ENCODE measurements around the gene ZNF878.

- TF ChIP-seq CTCF (conservative IDR thresholded peaks at IDR 0.05 in 1 of 2, IDR thresholded peaks at IDR 0.05 in 1 of 2; ENCODE audit: extremely low read depth in 1 of 2, insufficient read depth in 1 of 2, low read depth in 1 of 2, low read length in 2 of 2): no peak
- no peak for TF ChIP-seq EZH2 (IDR thresholded peaks at IDR 0.05; ENCODE audit: borderline replicate concordance, low read length)
These were observed at the start of gene ZNF878 for GRCh38 chr19:12052497-12053169.

Data from mammary epithelial cell (primary cell).